Measurements from ENCODE around the gene SH3RF3.

SH3RF3 gene

GRCh38 chr2:109547280-109547679 lies 418.3 kb downstream of the SH3RF3 start:
- no peak overlapping the region for H3K4me3 Mint-ChIP-seq
- no peak overlapping the region for H3K27ac Mint-ChIP-seq
- H3K9me3 Mint-ChIP-seq, result peaks cover 8% of the 10 kb centered on the region
- no peak for DNase-seq
- no peak for TF ChIP-seq CTCF (IDR thresholded peaks at IDR 0.05)
- peaks cover 35% of the 10 kb centered on the region for H3K36me3 Mint-ChIP-seq (ENCODE audit: low read depth)
- peaks cover 2% of the 10 kb centered on the region for H3K4me1 Mint-ChIP-seq
- peaks cover 2% of the 10 kb centered on the region for H3K27me3 Mint-ChIP-seq (ENCODE audit: low read depth, poor library complexity)

- H3K9me3 Mint-ChIP-seq, result peaks cover 17% of the 10 kb centered on the region
- peaks cover 50% of the 10 kb centered on the region for H3K36me3 Mint-ChIP-seq (ENCODE audit: low read depth)
- H3K27ac Mint-ChIP-seq, result peak overlapping the region; percentile 46
- no peaks in the 10 kb centered on the region for H3K4me1 Mint-ChIP-seq
- H3K27me3 Mint-ChIP-seq (ENCODE audit: low read depth, poor library complexity), result peaks cover 2% of the 10 kb centered on the region
- TF ChIP-seq CTCF (IDR thresholded peaks at IDR 0.05), result no peak
- no peak for DNase-seq
- no peak overlapping the region for H3K4me3 Mint-ChIP-seq
These were observed 420.1 kb downstream of the SH3RF3 start for GRCh38 chr2:109549016-109549590.
